H9 (cell line): ENCODE results near the gene SAG. TPM values are rescaled to one million over a fixed set of nuclear protein-coding genes. Genes with fewer than 3 reads are reported as not detected.

ENCODE experiments used
- DNase-seq: peaks from one replicate; pipeline ENCODE4 v3.0.0-alpha.2; 2017
- H2AFZ ChIP-seq: one replicate; pipeline ENCODE4 v1.6.1; 2013; ENCODE audit warnings: mild to moderate bottlenecking, low read length, control low read depth, moderate library complexity
- H2AK5ac ChIP-seq: 2 replicates; pipeline ENCODE4 v1.6.1; 2013; ENCODE audit warnings: low read length, control low read depth, mixed read lengths; ENCODE audit not compliant: insufficient read length
- H2BK120ac ChIP-seq: one replicate; pipeline ENCODE4 v1.6.1; 2013; ENCODE audit warnings: low read depth, mild to moderate bottlenecking, low read length, control low read depth, inconsistent platforms; ENCODE audit not compliant: poor library complexity, severe bottlenecking
- H2BK12ac ChIP-seq: 2 replicates; pipeline ENCODE4 v1.6.1; 2013; ENCODE audit warnings: low read length, control low read depth, mixed read lengths, low read depth; ENCODE audit not compliant: insufficient read length
- H2BK15ac ChIP-seq: 2 replicates; pipeline ENCODE4 v1.6.1; 2013; ENCODE audit warnings: low read depth, low read length, control low read depth
- H2BK20ac ChIP-seq: one replicate; pipeline ENCODE4 v1.6.1; 2013; ENCODE audit warnings: low read depth, mild to moderate bottlenecking, low read length, control low read depth, inconsistent platforms; ENCODE audit not compliant: poor library complexity, severe bottlenecking
- H2BK5ac ChIP-seq: 2 replicates; pipeline ENCODE4 v1.6.1; 2013; ENCODE audit warnings: low read length, control low read depth, mixed read lengths; ENCODE audit not compliant: insufficient read length
- H3K14ac ChIP-seq: 2 replicates; pipeline ENCODE4 v1.6.1; 2013; ENCODE audit warnings: low read length, control low read depth; ENCODE audit not compliant: insufficient read depth
- H3K18ac ChIP-seq: 2 replicates; pipeline ENCODE4 v1.6.1; 2013; ENCODE audit warnings: low read depth, mild to moderate bottlenecking, mixed read lengths, low read length, control low read depth; ENCODE audit not compliant: insufficient read length
- H3K23ac ChIP-seq: 2 replicates; pipeline ENCODE4 v1.6.1; 2013; ENCODE audit warnings: low read length, control low read depth, mixed read lengths, low read depth; ENCODE audit not compliant: insufficient read length
- H3K23me2 ChIP-seq: 2 replicates; pipeline ENCODE4 v1.6.1; 2013; ENCODE audit warnings: low read depth, mild to moderate bottlenecking, mixed read lengths, low read length, control low read depth; ENCODE audit not compliant: insufficient read length, poor library complexity, severe bottlenecking
- H3K27ac ChIP-seq: 2 replicates; pipeline ENCODE4 v1.5.1; 2013; ENCODE audit warnings: low read length, control low read depth, mixed read lengths, low read depth; ENCODE audit not compliant: insufficient read length
- H3K27me3 ChIP-seq: 2 replicates; pipeline ENCODE4 v1.6.1; 2013; ENCODE audit warnings: low read length, control low read depth, inconsistent platforms; ENCODE audit not compliant: insufficient read depth
- H3K4ac ChIP-seq: 2 replicates; pipeline ENCODE4 v1.6.1; 2013; ENCODE audit warnings: low read depth, mild to moderate bottlenecking, control low read depth, inconsistent platforms, low read length, moderate library complexity
- H3K4me1 ChIP-seq: 2 replicates; pipeline ENCODE4 v1.6.1; 2013; ENCODE audit warnings: low read length, control low read depth, inconsistent platforms; ENCODE audit not compliant: insufficient read depth
- H3K4me2 ChIP-seq: 2 replicates; pipeline ENCODE4 v1.6.1; 2013; ENCODE audit warnings: low read length, control low read depth, mixed read lengths; ENCODE audit not compliant: insufficient read length, insufficient read depth
- H3K56ac ChIP-seq: 2 replicates; pipeline ENCODE4 v1.6.1; 2013; ENCODE audit warnings: low read depth, mild to moderate bottlenecking, mixed read lengths, low read length, control low read depth; ENCODE audit not compliant: insufficient read length
- H3K79me1 ChIP-seq: 2 replicates; pipeline ENCODE4 v1.6.1; 2013; ENCODE audit warnings: low read depth, mild to moderate bottlenecking, moderate library complexity, low read length, control low read depth, inconsistent platforms; ENCODE audit not compliant: insufficient read depth, poor library complexity, severe bottlenecking
- H3K79me2 ChIP-seq: 2 replicates; pipeline ENCODE4 v1.6.1; 2013; ENCODE audit warnings: low read length, control low read depth, inconsistent platforms; ENCODE audit not compliant: insufficient read depth
- H3K9ac ChIP-seq: 2 replicates; pipeline ENCODE4 v1.6.1; 2013; ENCODE audit warnings: low read length, control low read depth, mixed read lengths; ENCODE audit not compliant: insufficient read length; ENCODE audit errors: extremely low read depth
- H3K9me3 ChIP-seq: one replicate; pipeline ENCODE4 v1.6.1; 2013; ENCODE audit warnings: low read depth, low read length, inconsistent platforms; ENCODE audit not compliant: control insufficient read depth
- H3T11ph ChIP-seq: one replicate; pipeline ENCODE4 v1.6.1; 2013; ENCODE audit warnings: mild to moderate bottlenecking, low read length, control low read depth, inconsistent platforms
- H4K20me1 ChIP-seq: one replicate; pipeline ENCODE4 v1.6.1; 2013; ENCODE audit not compliant: control insufficient read depth, insufficient read length, insufficient read depth
- H4K5ac ChIP-seq: 2 replicates; pipeline ENCODE4 v1.6.1; 2013; ENCODE audit warnings: low read depth, mild to moderate bottlenecking, mixed read lengths, low read length, control low read depth; ENCODE audit not compliant: insufficient read length
- H4K8ac ChIP-seq: replicated peaks from 2 replicates; pipeline ENCODE4 v1.6.1; 2013; ENCODE audit warnings: low read length, control low read depth, mixed read lengths, low read depth; ENCODE audit not compliant: insufficient read length
- H4K91ac ChIP-seq: 2 replicates; pipeline ENCODE4 v1.6.1; 2013; ENCODE audit warnings: low read depth, mild to moderate bottlenecking, moderate library complexity, mixed read lengths, low read length, control low read depth; ENCODE audit not compliant: insufficient read length
- H3K27ac Mint-ChIP-seq, 3 experiments: 2 replicates in 2 of 3; 3 replicates in 1 of 3; pipeline ENCODE4 v1.8.0; 2020 to 2021; ENCODE audit warnings: mixed read lengths in 3 of 3, mild to moderate bottlenecking in 1 of 3, moderate library complexity in 1 of 3
- H3K27me3 Mint-ChIP-seq: 2 replicates; pipeline ENCODE4 v1.8.0; 2021; ENCODE audit warnings: low read depth, mild to moderate bottlenecking, moderate library complexity, mixed read lengths
- H3K36me3 Mint-ChIP-seq, 3 experiments: 2 replicates in 2 of 3; 3 replicates in 1 of 3; pipeline ENCODE4 v1.8.0; 2020 to 2021; ENCODE audit warnings: low read depth in 3 of 3, mixed read lengths in 3 of 3; ENCODE audit not compliant: insufficient read depth in 1 of 3
- H3K4me1 Mint-ChIP-seq, 2 experiments: 2 replicates each; pipeline ENCODE4 v1.8.0; 2020; ENCODE audit warnings: mixed read lengths in 2 of 2
- H3K4me3 Mint-ChIP-seq, 2 experiments: 2 replicates in 1 of 2; 3 replicates in 1 of 2; pipeline ENCODE4 v1.8.0; 2020 to 2021; ENCODE audit warnings: mild to moderate bottlenecking in 2 of 2, mixed read lengths in 2 of 2, moderate library complexity in 1 of 2
- H3K9me3 Mint-ChIP-seq, 2 experiments: 2 replicates in 1 of 2; 3 replicates in 1 of 2; pipeline ENCODE4 v1.8.0; 2020; ENCODE audit warnings: mild to moderate bottlenecking in 2 of 2, mixed read lengths in 2 of 2, moderate library complexity in 1 of 2
- CTCF ChIP-seq: fragments of 200-600 bp; sonication (generic); conservative IDR thresholded peaks from 3 replicates; pipeline ENCODE4 v1.8.0; 2021; ENCODE audit warnings: antibody characterized with exemption, mild to moderate bottlenecking
- WGBS: extraction: QIAGEN DNeasy Blood & Tissue Kit; methylation state at CpG from one replicate; pipeline ENCODE4 v1.1.7; 2013; ENCODE audit warnings: missing lambda C conversion rate, low lambda C conversion rate, mixed read lengths; ENCODE audit not compliant: insufficient read length; ENCODE audit errors: extremely low coverage; 5-methylcytosine and 5-hydroxymethylcytosine counted together
- total RNA-seq: library from RNA; stranded (reverse); gene quantifications from 2 replicates; pipeline ENCODE4 v1.2.1, GENCODE V29; 2021

Gene SAG
- total RNA-seq, 1 experiment from 2014 or later: not detected

- no peak overlapping the region for H2AFZ ChIP-seq
- Mint-ChIP-seq H3K4me3 (no peak overlapping the region), H3K27me3 (no peaks in the 10 kb centered on the region), H3K36me3 (peaks cover 53 to 96% (median 78%) of the 10 kb centered on the region in 3 experiments; a peak in 6 of 7 replicates), H3K9me3 (no peaks in the 10 kb centered on the region), H3K27ac (peak overlapping the region in 2 of 3 experiments; percentile 9 to 18; a peak in 2 of 7 replicates), H3K4me1 (no peaks in the 10 kb centered on the region; a peak in 1 of 4 replicates)
- no peak for DNase-seq
- no peak overlapping the region for H3K9ac ChIP-seq
- H3K4ac ChIP-seq: no peak overlapping the region
- no peak overlapping the region for H2BK12ac ChIP-seq
- no peak overlapping the region for H3K23ac ChIP-seq
- no peak overlapping the region for H3K18ac ChIP-seq
- no peak overlapping the region for H3K56ac ChIP-seq
- no peaks in the 10 kb centered on the region for H3K27me3 ChIP-seq
- H3K79me2 ChIP-seq: no peaks in the 10 kb centered on the region; the same call in 1 of the 2 replicates
- no peak overlapping the region for H2BK20ac ChIP-seq
- no peak overlapping the region for H3K27ac ChIP-seq
- H3K4me2 ChIP-seq: no peak overlapping the region
- H3K14ac ChIP-seq: no peak overlapping the region
- WGBS: no CpG with 5 or more reads among the region's 9 CpGs
- no peak overlapping the region for H4K8ac ChIP-seq
- no peaks in the 10 kb centered on the region for H4K20me1 ChIP-seq
- H3K4me1 ChIP-seq: no peaks in the 10 kb centered on the region
- H3K23me2 ChIP-seq: no peaks in the 10 kb centered on the region
- H3K9me3 ChIP-seq: no peaks in the 10 kb centered on the region
- no peak overlapping the region for H3T11ph ChIP-seq
- H2BK5ac ChIP-seq: no peak overlapping the region
- peaks cover 8% of the 10 kb centered on the region for H3K79me1 ChIP-seq
- no peak for TF ChIP-seq CTCF
- H2BK15ac ChIP-seq: no peak overlapping the region
- no peak overlapping the region for H2BK120ac ChIP-seq
- no peak overlapping the region for H2AK5ac ChIP-seq
- no peak overlapping the region for H4K91ac ChIP-seq
- H4K5ac ChIP-seq: no peak overlapping the region
Observed at GRCh38 chr2:233261819-233262555, 45.6 kb upstream of the SAG start.
